ENCODE results near the gene DCAF15.

- TF ChIP-seq EP300 (IDR thresholded peaks at IDR 0.05; ENCODE audit: borderline replicate concordance in 1 of 2, low read depth in 1 of 2, low read length in 1 of 2), result no peak
- TF ChIP-seq CTCF (IDR thresholded peaks at IDR 0.05), result no peak
- peak; percentile 45; the same call in 1 of the 2 replicates for TF ChIP-seq POLR2AphosphoS5 (IDR thresholded peaks at IDR 0.05; ENCODE audit: low read depth, low read length)
- TF ChIP-seq RXRA (IDR thresholded peaks at IDR 0.05; ENCODE audit: borderline replicate concordance, low read depth), result no peak
- no peak for TF ChIP-seq EZH2phosphoT487 (IDR thresholded peaks at IDR 0.05; ENCODE audit: borderline replicate concordance, low read depth)
- no peak for TF ChIP-seq YY1 (IDR thresholded peaks at IDR 0.05; ENCODE audit: low read depth)
Observed at GRCh38 chr19:13905634-13906520, 46.4 kb upstream of the DCAF15 start, which contains the start of the genes BRME1 and CC2D1A.

Measured in SK-N-SH (cell line).